Liver (tissue), 9 donors: ENCODE results near the gene SRRD. TPM values are rescaled to one million over a fixed set of nuclear protein-coding genes. Genes with fewer than 3 reads are reported as not detected.
A peak's percentile ranks its signal among the peaks of the same experiment; 100 is the strongest.

Source experiments
- DNase-seq: peaks from one replicate; pipeline ENCODE4 v3.0.0-alpha.2; 2017; ENCODE audit warnings: low spot score
- H3K27ac ChIP-seq, 2 donors: one replicate each; pipeline ENCODE4 v1.7.0; 2013; ENCODE audit warnings: inconsistent platforms in 2 of 2, low read length in 2 of 2, control low read depth in 1 of 2, low read depth in 1 of 2, mild to moderate bottlenecking in 1 of 2
- H3K27me3 ChIP-seq, 4 donors: one replicate each; pipeline versions ENCODE4 v1.6.1 to v1.7.0; 2013; ENCODE audit warnings: low read length in 3 of 4, inconsistent platforms in 1 of 4, mild to moderate bottlenecking in 1 of 4, moderate library complexity in 1 of 4; ENCODE audit not compliant: control insufficient read depth in 4 of 4, insufficient read depth in 4 of 4
- H3K36me3 ChIP-seq, 4 donors: one replicate each; pipeline versions ENCODE4 v1.6.1 to v1.7.0; 2013; ENCODE audit warnings: low read length in 3 of 4, mild to moderate bottlenecking in 3 of 4, low read depth in 1 of 4, moderate library complexity in 1 of 4; ENCODE audit not compliant: control insufficient read depth in 4 of 4, insufficient read depth in 3 of 4
- H3K4me1 ChIP-seq, 4 donors: one replicate each; pipeline versions ENCODE4 v1.6.1 to v1.7.0; 2013; ENCODE audit warnings: low read length in 3 of 4, mild to moderate bottlenecking in 3 of 4, moderate library complexity in 1 of 4; ENCODE audit not compliant: control insufficient read depth in 4 of 4, insufficient read depth in 4 of 4
- H3K4me3 ChIP-seq, 3 donors: one replicate each; pipeline versions ENCODE4 v1.6.1 to v1.7.0; 2013; ENCODE audit warnings: low read length in 3 of 3, control low read depth in 1 of 3, low read depth in 1 of 3, mild to moderate bottlenecking in 1 of 3
- H3K9ac ChIP-seq, 2 donors: one replicate each; pipeline ENCODE4 v1.7.0; 2013; ENCODE audit warnings: low read length in 2 of 2, mild to moderate bottlenecking in 2 of 2, moderate library complexity in 2 of 2, control low read depth in 1 of 2, low read depth in 1 of 2
- H3K9me3 ChIP-seq, 4 donors: one replicate each; pipeline versions ENCODE4 v1.6.1 to v1.7.0; 2013; ENCODE audit warnings: low read length in 3 of 4; ENCODE audit not compliant: control insufficient read depth in 4 of 4
- ATF3 ChIP-seq: IDR thresholded peaks from 2 replicates; pipeline ENCODE4 v1.6.1; 2016; ENCODE audit warnings: antibody characterized with exemption
- CTCF ChIP-seq: fragments of 150-350 bp; IDR thresholded peaks from 2 replicates; pipeline ENCODE4 v1.5.1; 2017; ENCODE audit warnings: improper control_type of control experiment, low read depth, low read length; ENCODE audit not compliant: missing input control
- EGR1 ChIP-seq, 2 donors: IDR thresholded peaks; 2 replicates each; pipeline ENCODE4 v1.6.1; 2016 to 2018; ENCODE audit warnings: antibody characterized with exemption in 2 of 2, low read depth in 2 of 2
- FOXA1 ChIP-seq: IDR thresholded peaks from 2 replicates; pipeline ENCODE4 v1.6.1; 2016; ENCODE audit warnings: antibody characterized with exemption
- FOXA2 ChIP-seq: IDR thresholded peaks from 2 replicates; pipeline ENCODE4 v1.6.1; 2016; ENCODE audit warnings: antibody characterized with exemption
- GABPA ChIP-seq, 2 donors: IDR thresholded peaks in 1 of 2; conservative IDR thresholded peaks in 1 of 2; 2 replicates each; pipeline ENCODE4 v1.6.1; 2016; ENCODE audit warnings: antibody characterized with exemption in 2 of 2, mild to moderate bottlenecking in 1 of 2, moderate library complexity in 1 of 2
- HNF4A ChIP-seq, 2 donors: conservative IDR thresholded peaks; 2 replicates each; pipeline ENCODE4 v1.6.1; 2016; ENCODE audit warnings: antibody characterized with exemption in 2 of 2, mild to moderate bottlenecking in 2 of 2
- HNF4G ChIP-seq: IDR thresholded peaks from 2 replicates; pipeline ENCODE4 v1.6.1; 2016; ENCODE audit warnings: antibody characterized with exemption
- JUND ChIP-seq, 2 donors: IDR thresholded peaks; 2 replicates each; pipeline ENCODE4 v1.6.1; 2016; ENCODE audit warnings: antibody characterized with exemption in 2 of 2
- MAX ChIP-seq: IDR thresholded peaks from 2 replicates; pipeline ENCODE4 v1.6.1; 2016; ENCODE audit warnings: antibody characterized with exemption
- NR2F2 ChIP-seq: IDR thresholded peaks from 2 replicates; pipeline ENCODE4 v1.6.1; 2016; ENCODE audit warnings: antibody characterized with exemption
- RAD21 ChIP-seq, 2 donors: IDR thresholded peaks; 2 replicates each; pipeline ENCODE4 v1.6.1; 2016; ENCODE audit warnings: antibody characterized with exemption in 2 of 2, mild to moderate bottlenecking in 2 of 2
- REST ChIP-seq: IDR thresholded peaks from 2 replicates; pipeline ENCODE4 v1.6.1; 2016; ENCODE audit warnings: antibody characterized with exemption, mild to moderate bottlenecking
- RXRA ChIP-seq, 2 donors: IDR thresholded peaks; 2 replicates each; pipeline ENCODE4 v1.6.1; 2017 to 2018; ENCODE audit warnings: antibody characterized with exemption in 2 of 2, mild to moderate bottlenecking in 1 of 2
- SP1 ChIP-seq: IDR thresholded peaks from 2 replicates; pipeline ENCODE4 v1.6.1; 2018; ENCODE audit warnings: antibody characterized with exemption, mild to moderate bottlenecking
- TAF1 ChIP-seq: conservative IDR thresholded peaks from 2 replicates; pipeline ENCODE4 v1.6.1; 2016; ENCODE audit warnings: antibody characterized with exemption, mild to moderate bottlenecking
- YY1 ChIP-seq: IDR thresholded peaks from 2 replicates; pipeline ENCODE4 v1.6.1; 2016; ENCODE audit warnings: antibody characterized with exemption, mild to moderate bottlenecking
- ZBTB33 ChIP-seq: IDR thresholded peaks from 2 replicates; pipeline ENCODE4 v1.6.1; 2016; ENCODE audit warnings: antibody characterized with exemption
- WGBS: extraction: QIAGEN DNeasy Blood & Tissue Kit; methylation state at CpG from one replicate; pipeline ENCODE4 v1.1.7; 2013; 5-methylcytosine and 5-hydroxymethylcytosine counted together
- polyA plus RNA-seq, 2 donors: library from polyadenylated mRNA; stranded (reverse) in 1 of 2; unstranded in 1 of 2; fragments of 200-250 nt in 1 of 2; fragments of >200 nt in 1 of 2; fragmentation: Nextera tagmentation in 1 of 2; extraction: Ambion mirVana in 1 of 2; gene quantifications; one replicate each; pipeline versions ENCODE4 v1.2.1 to v1.2.3, GENCODE V29; 2013 to 2015
- total RNA-seq, 2 donors: library from RNA; depleted of rRNA; stranded (reverse); fragments of >200 nt; gene quantifications; one replicate each; pipeline ENCODE4 v1.2.3, GENCODE V29; 2014
- donor health status: healthy.
- donor health status: healthy.
- donor health status: healthy.
- donor health status: healthy.
- donor health status: healthy.

Gene SRRD
- total and polyA plus RNA-seq, 4 donors: 8.7 to 18.6 (median 13.6) TPM

GRCh38 chr22:26524870-26525269 is 41.2 kb downstream of the SRRD start:
- peak overlapping the region; percentile 93 to 97 for H3K9ac ChIP-seq
- H3K36me3 ChIP-seq: no peaks in the 10 kb centered on the region
- H3K27ac ChIP-seq: peak overlapping the region; percentile 91 to 93
- WGBS: 36% methylated on average over 4 of the region's 4 CpGs
- H3K4me1 ChIP-seq: peaks cover 2 to 24% (median 5%) of the 10 kb centered on the region in 4 donors
- peak overlapping the region; percentile 66 to 76 (median 71) for H3K4me3 ChIP-seq
- no peaks in the 10 kb centered on the region for H3K9me3 ChIP-seq
- peak; percentile 65 for TF ChIP-seq ZBTB33
- TF ChIP-seq YY1: peak; percentile 80
- no peak for TF ChIP-seq EGR1 (IDR thresholded peaks at IDR 0.05; ENCODE audit: low read depth in 2 of 2)
- peak; percentile 83 to 86 for TF ChIP-seq RXRA (IDR thresholded peaks at IDR 0.05)
- peak; percentile 91 for TF ChIP-seq REST
- TF ChIP-seq FOXA2: peak; percentile 26
- TF ChIP-seq SP1: peak; percentile 75
- no peak for TF ChIP-seq JUND (IDR thresholded peaks at IDR 0.05)
- TF ChIP-seq HNF4G: peak; percentile 32
- TF ChIP-seq ATF3: no peak
- peak in 1 of 2 donors; percentile 43 for TF ChIP-seq RAD21 (IDR thresholded peaks at IDR 0.05)
- peak; percentile 78 to 79 for TF ChIP-seq HNF4A (conservative IDR thresholded peaks at IDR 0.05)
- TF ChIP-seq CTCF: no peak
- TF ChIP-seq MAX: peak; percentile 72
- TF ChIP-seq GABPA (IDR thresholded peaks at IDR 0.05 in 1 of 2, conservative IDR thresholded peaks at IDR 0.05 in 1 of 2): no peak
- TF ChIP-seq TAF1: peak; percentile 93
- TF ChIP-seq NR2F2: no peak
- no peak for TF ChIP-seq FOXA1
- DNase-seq: no peak
- no peaks in the 10 kb centered on the region for H3K27me3 ChIP-seq
